Activated CD4-positive, alpha-beta T cell treated with anti-CD3 and anti-CD28 coated beads for 36 hours (primary cell): Measurements from ENCODE around the gene B9D2. TPM values are rescaled to one million over a fixed set of nuclear protein-coding genes. Genes with fewer than 3 reads are reported as not detected.

Source experiments
- ATAC-seq: fragments of 200-7000 bp; cut with Tn5 transposase; one replicate; pipeline ENCODE4 v1.10.0; 2021; ENCODE audit warnings: mild to moderate bottlenecking, moderate library complexity
- CTCF ChIA-PET: fragments of 350-600 bp; sonication (Branson Sonifier 250); formaldehyde crosslinking; loops from one replicate; lab custom pipeline; 2021; ENCODE audit warnings: antibody characterized with exemption; lab: Charles Lee
- POLR2A ChIA-PET: fragments of 350-600 bp; sonication (Branson Sonifier 250); formaldehyde crosslinking; loops from one replicate; lab custom pipeline; 2021; ENCODE audit warnings: antibody characterized with exemption, inconsistent platforms; lab: Charles Lee
- DNase-seq: peaks from one replicate; pipeline ENCODE4 v3.0.0-alpha.2; 2020
- H3K27ac Mint-ChIP-seq: one replicate; pipeline ENCODE4 v1.8.0; 2021; ENCODE audit warnings: mixed read lengths
- H3K27me3 Mint-ChIP-seq: one replicate; pipeline ENCODE4 v1.8.0; 2021; ENCODE audit warnings: mixed read lengths
- H3K36me3 Mint-ChIP-seq: one replicate; pipeline ENCODE4 v1.8.0; 2021; ENCODE audit warnings: low read depth, mixed read lengths
- H3K4me1 Mint-ChIP-seq: one replicate; pipeline ENCODE4 v1.8.0; 2021; ENCODE audit warnings: mixed read lengths
- H3K4me3 Mint-ChIP-seq: one replicate; pipeline ENCODE4 v1.8.0; 2021; ENCODE audit warnings: mild to moderate bottlenecking, moderate library complexity, mixed read lengths
- H3K9me3 Mint-ChIP-seq: one replicate; pipeline ENCODE4 v1.8.0; 2021; ENCODE audit warnings: low read depth, mixed read lengths
- intact Hi-C, 2 experiments: fragments of 100-400 bp; cut with DNase I in 1 of 2; cut with micrococcal nuclease in 1 of 2; formaldehyde crosslinking; loops; one replicate each; pipeline versions ENCODE4 v1.14.2 to v1.15.1; 2022 to 2024; cut with DNase I, micrococcal nuclease
- total RNA-seq, 2 experiments: library from RNA; stranded (reverse); gene quantifications; one replicate each; pipeline ENCODE4 v1.2.3, GENCODE V29; 2021

The B9D2 gene
- total RNA-seq, 2 experiments from 2014 or later = 4.0 to 5.2 TPM

DNA sequence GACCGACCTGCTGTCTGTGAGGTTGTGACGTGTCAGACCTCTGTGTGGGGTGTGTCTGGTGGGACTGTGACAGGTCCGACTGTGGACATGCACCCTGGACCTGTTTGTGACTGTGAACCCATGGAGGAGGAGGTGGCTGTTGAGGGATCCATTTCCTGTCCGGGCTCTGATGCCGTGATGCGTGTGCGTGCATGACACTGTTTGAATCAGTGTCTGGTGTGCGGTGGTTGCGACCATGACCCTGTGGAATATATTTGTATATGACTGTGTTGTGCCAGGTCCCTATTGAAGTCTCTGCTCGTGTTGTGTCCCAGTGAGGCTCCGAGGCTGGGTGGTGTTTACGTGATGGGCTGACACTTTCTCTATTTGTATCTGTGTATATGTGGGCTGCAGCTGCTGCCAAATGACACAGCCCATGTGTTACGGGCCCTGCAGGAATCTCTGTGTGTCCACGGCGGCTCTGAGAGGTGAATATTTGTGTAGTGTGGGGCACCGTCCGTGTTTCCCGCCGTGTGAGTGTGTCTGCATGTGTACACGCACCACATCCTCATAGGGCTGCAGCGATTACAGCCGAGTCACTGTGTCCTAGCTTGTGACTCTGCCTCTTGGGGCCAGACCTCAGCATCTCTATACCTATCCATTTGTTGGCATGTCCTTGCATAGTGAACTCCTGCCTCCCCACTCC is 35.6 kb downstream of the B9D2 start:
- ChIA-PET CTCF (interaction anchor here (0.6 to 2.0 kb wide), 5 partner anchors 15 to 179 kb away, joined by 3 to 9 read pairs (median 3); no protein-coding TSS in a partner anchor), POLR2A (interaction anchor here (0.7 to 1.8 kb wide), 7 partner anchors 14 to 578 kb away, joined by 3 to 17 read pairs (median 3); partner anchors contain the start of genes ACTMAP and HNRNPUL1)
- intact Hi-C loops = loop anchor here in 1 of 2 experiments (1.0 kb wide), 1 partner anchor 23 kb away; no protein-coding TSS in a partner anchor
- peaks cover 52% of the 10 kb centered on the region for H3K4me1 Mint-ChIP-seq
- peak; percentile 68 for ATAC-seq
- DNase-seq = peak; percentile 81
- peaks cover 49% of the 10 kb centered on the region for H3K36me3 Mint-ChIP-seq
- H3K4me3 Mint-ChIP-seq = peak overlapping the region; percentile 63
- no peaks in the 10 kb centered on the region for H3K27me3 Mint-ChIP-seq
- H3K9me3 Mint-ChIP-seq = no peaks in the 10 kb centered on the region
- peak overlapping the region; percentile 96 for H3K27ac Mint-ChIP-seq

- Mint-ChIP-seq H3K4me1 (peaks cover 55% of the 10 kb centered on the region), H3K27ac (peak overlapping the region; percentile 96), H3K27me3 (no peaks in the 10 kb centered on the region), H3K9me3 (no peaks in the 10 kb centered on the region), H3K36me3 (peaks cover 46% of the 10 kb centered on the region), H3K4me3 (peak overlapping the region; percentile 63)
- intact Hi-C loops = loop anchor here (1.0 to 2.0 kb wide), 5 partner anchors 17 to 103 kb away; partner anchors contain the start of genes BCKDHA (in 1 of the 2), CCDC97 (in 1 of the 2), EXOSC5 (in 1 of the 2) and HNRNPUL1 (in 1 of the 2)
- ChIA-PET POLR2A (interaction anchor here (0.7 to 1.8 kb wide), 5 partner anchors 14 to 64 kb away, joined by 3 to 17 read pairs (median 3); partner anchors contain the start of gene HNRNPUL1), CTCF (interaction anchor here (0.8 to 2.0 kb wide), 6 partner anchors 14 to 123 kb away, joined by 3 to 9 read pairs (median 3); no protein-coding TSS in a partner anchor)
- DNase-seq (peak; percentile 93), ATAC-seq (peak; percentile 75)
Measured at GRCh38 chr19:41327576-41328156, 36.3 kb downstream of the B9D2 start.

DNA sequence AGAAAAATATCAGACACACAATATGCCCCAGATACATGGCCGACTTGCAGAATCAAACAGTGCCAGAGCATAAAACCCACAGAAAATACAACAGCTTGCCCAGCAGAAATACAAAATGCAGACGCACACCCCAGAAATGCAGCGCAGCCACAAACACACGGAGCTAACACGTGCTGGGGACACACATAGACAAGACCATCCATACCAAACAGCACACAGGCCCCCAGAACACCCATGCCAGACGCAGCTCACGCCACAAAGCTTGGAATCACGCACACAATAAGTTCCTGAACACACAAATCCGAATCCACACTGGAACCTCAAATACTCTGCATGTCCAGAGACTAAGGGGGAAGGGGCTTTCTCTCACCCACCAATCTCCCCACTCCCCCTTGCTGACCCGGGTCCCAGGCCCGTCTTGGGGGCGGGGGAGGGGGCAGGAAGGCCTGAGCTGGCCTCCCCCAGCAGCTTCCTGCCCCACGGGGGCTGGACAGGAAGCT is 36.8 kb downstream of the B9D2 start:
- intact Hi-C loops = loop anchor here in 1 of 2 experiments (1.0 to 2.0 kb wide), 5 partner anchors 17 to 102 kb away; partner anchors contain the start of genes BCKDHA, CCDC97, EXOSC5 and HNRNPUL1
- ATAC-seq (no peak), DNase-seq (peak; percentile 40)
- Mint-ChIP-seq H3K9me3 (no peaks in the 10 kb centered on the region), H3K4me3 (peak overlapping the region; percentile 64), H3K4me1 (peaks cover 53% of the 10 kb centered on the region), H3K36me3 (peaks cover 41% of the 10 kb centered on the region), H3K27ac (peak overlapping the region; percentile 92), H3K27me3 (no peaks in the 10 kb centered on the region)
- POLR2A ChIA-PET = interaction anchor here (0.8 to 1.8 kb wide), 3 partner anchors 21 to 64 kb away, joined by 3 to 17 read pairs (median 6); partner anchors contain the start of gene HNRNPUL1
- CTCF ChIA-PET = interaction anchor here (0.8 to 2.0 kb wide), 4 partner anchors 19 to 123 kb away, joined by 3 to 9 read pairs (median 4); no protein-coding TSS in a partner anchor

- CTCF ChIA-PET = interaction anchor here (1.5 kb wide), 1 partner anchor 15 kb away, joined by 4 read pairs; no protein-coding TSS in a partner anchor
- peak; percentile 67 for DNase-seq
- Mint-ChIP-seq H3K9me3 (no peaks in the 10 kb centered on the region), H3K4me3 (peak overlapping the region; percentile 64), H3K4me1 (peaks cover 48% of the 10 kb centered on the region), H3K36me3 (peaks cover 35% of the 10 kb centered on the region), H3K27ac (peak overlapping the region; percentile 92), H3K27me3 (no peaks in the 10 kb centered on the region)
- intact Hi-C loops = loop anchor here in 1 of 2 experiments (2.0 kb wide), 1 partner anchor 101 kb away; no protein-coding TSS in a partner anchor
- POLR2A ChIA-PET = no interaction called here
- peak; percentile 5 for ATAC-seq
Measured at GRCh38 chr19:41325947-41326706, 37.8 kb downstream of the B9D2 start.

- no peaks in the 10 kb centered on the region for H3K27me3 Mint-ChIP-seq
Measured at GRCh38 chr19:41325640-41325946, 38.4 kb downstream of the B9D2 start.

GRCh38 chr19:41324921-41325639 is 38.9 kb downstream of the B9D2 start:
- intact Hi-C loops = loop anchor here in 1 of 2 experiments (1.0 kb wide), 1 partner anchor 15 kb away; the partner anchor contains the start of gene CCDC97
- ATAC-seq (no peak), DNase-seq (peak; percentile 27)
- no peaks in the 10 kb centered on the region for H3K9me3 Mint-ChIP-seq
- POLR2A ChIA-PET = no interaction called here
- H3K27ac Mint-ChIP-seq = peak overlapping the region; percentile 78
- H3K36me3 Mint-ChIP-seq = peaks cover 31% of the 10 kb centered on the region
- no peak overlapping the region for H3K4me3 Mint-ChIP-seq
- CTCF ChIA-PET = interaction anchor here (0.8 to 1.5 kb wide), 3 partner anchors 14 to 272 kb away, joined by 3 to 4 read pairs (median 4); no protein-coding TSS in a partner anchor
- H3K27me3 Mint-ChIP-seq = no peaks in the 10 kb centered on the region
- H3K4me1 Mint-ChIP-seq = peaks cover 43% of the 10 kb centered on the region

More at GRCh38 chr19:41325640-41325946, 38.4 kb downstream of the B9D2 start:
- intact Hi-C loops = no loop called here
- Mint-ChIP-seq H3K4me3 (no peak overlapping the region), H3K9me3 (no peaks in the 10 kb centered on the region), H3K27ac (peak overlapping the region; percentile 72), H3K4me1 (peaks cover 46% of the 10 kb centered on the region), H3K36me3 (peaks cover 33% of the 10 kb centered on the region)
- ATAC-seq (no peak), DNase-seq (no peak)
- POLR2A ChIA-PET = no interaction called here
- CTCF ChIA-PET = interaction anchor here (1.5 kb wide), 1 partner anchor 14 kb away, joined by 4 read pairs; no protein-coding TSS in a partner anchor

- POLR2A ChIA-PET = no interaction called here
Measured at GRCh38 chr19:41324231-41324702, 39.7 kb downstream of the B9D2 start.

DNA sequence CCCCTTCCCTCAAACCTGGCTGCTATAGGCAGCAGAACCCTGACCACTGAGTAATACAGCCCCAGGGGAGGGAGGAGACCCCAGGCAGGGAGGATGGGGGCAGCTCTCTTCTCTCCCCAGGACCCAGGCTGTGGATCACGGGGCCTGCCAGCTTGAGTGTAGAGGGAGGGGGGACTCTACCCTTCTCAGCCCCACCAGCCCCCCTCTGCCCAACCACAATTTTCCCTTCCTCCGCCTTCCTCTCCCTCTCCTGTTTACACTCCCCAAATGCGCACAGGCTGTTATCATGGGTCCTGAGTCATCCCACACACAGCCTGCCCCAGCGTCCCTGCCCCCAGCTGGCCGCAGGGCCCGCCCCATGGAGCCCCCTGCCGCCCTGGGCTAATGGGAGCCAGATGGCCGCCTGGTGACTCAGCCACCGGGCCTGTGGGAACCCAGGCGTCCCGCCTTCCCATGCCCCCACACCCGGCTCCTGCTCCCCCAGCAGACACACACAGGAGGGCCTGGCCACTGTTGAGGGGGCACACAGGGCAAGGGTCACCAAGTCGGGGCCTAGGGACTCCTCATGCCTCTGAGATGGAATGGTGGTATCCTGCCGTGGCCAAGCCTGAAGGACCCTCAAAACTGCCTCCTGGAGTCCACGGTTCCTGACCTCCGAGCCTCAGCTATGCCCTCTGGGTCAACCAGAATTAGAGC is 40.4 kb downstream of the B9D2 start:
- CTCF ChIA-PET = no interaction called here
- Mint-ChIP-seq H3K9me3 (no peaks in the 10 kb centered on the region), H3K36me3 (peaks cover 36% of the 10 kb centered on the region), H3K27me3 (no peaks in the 10 kb centered on the region), H3K27ac (peak overlapping the region; percentile 37), H3K4me1 (peaks cover 36% of the 10 kb centered on the region), H3K4me3 (no peak overlapping the region)
- intact Hi-C loops = loop anchor here in 1 of 2 experiments (1.0 kb wide), 1 partner anchor 13 kb away; the partner anchor contains the start of gene CCDC97
- no peak for ATAC-seq
- POLR2A ChIA-PET = no interaction called here
- no peak for DNase-seq

More at GRCh38 chr19:41324231-41324702, 39.7 kb downstream of the B9D2 start:
- CTCF ChIA-PET = interaction anchor here (0.8 to 1.5 kb wide), 3 partner anchors 13 to 272 kb away, joined by 3 to 4 read pairs (median 4); no protein-coding TSS in a partner anchor
- Mint-ChIP-seq H3K4me1 (peaks cover 43% of the 10 kb centered on the region), H3K27me3 (no peaks in the 10 kb centered on the region), H3K27ac (peak overlapping the region; percentile 78), H3K36me3 (peaks cover 36% of the 10 kb centered on the region), H3K4me3 (no peak overlapping the region), H3K9me3 (no peaks in the 10 kb centered on the region)
- ATAC-seq (no peak), DNase-seq (no peak)
- intact Hi-C loops = loop anchor here in 1 of 2 experiments (1.0 kb wide), 1 partner anchor 14 kb away; the partner anchor contains the start of gene CCDC97

DNA sequence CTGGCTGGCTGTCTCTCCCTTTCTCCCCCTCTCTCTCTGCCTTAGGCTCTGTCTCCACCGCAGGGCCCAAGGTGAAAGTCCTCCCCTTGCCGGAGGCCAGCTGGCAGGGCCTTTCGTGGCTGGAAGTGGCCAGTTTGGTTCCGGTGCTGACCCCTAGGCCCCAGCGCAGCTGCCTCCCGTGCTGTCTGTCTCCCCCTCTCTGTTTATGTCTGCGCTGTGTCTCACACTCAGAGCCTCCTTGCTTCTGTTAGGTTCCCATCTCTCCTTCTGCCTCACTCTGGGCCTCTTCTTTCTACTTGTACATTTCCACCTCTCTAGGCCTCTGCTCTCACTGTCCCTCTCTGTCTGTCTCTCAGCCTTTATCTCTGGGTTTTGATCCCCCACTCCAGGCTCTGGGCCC is 40.9 kb downstream of the B9D2 start:
- intact Hi-C loops = no loop called here
- H3K27ac Mint-ChIP-seq = peak overlapping the region; percentile 37
- no peak overlapping the region for H3K4me3 Mint-ChIP-seq
- H3K36me3 Mint-ChIP-seq = peaks cover 32% of the 10 kb centered on the region
- H3K4me1 Mint-ChIP-seq = peaks cover 31% of the 10 kb centered on the region
- H3K27me3 Mint-ChIP-seq = no peaks in the 10 kb centered on the region
- ChIA-PET CTCF (no interaction called here), POLR2A (no interaction called here)
- DNase-seq = no peak
- no peaks in the 10 kb centered on the region for H3K9me3 Mint-ChIP-seq
- ATAC-seq = no peak
